HepG2 (cell line): Measurements from ENCODE around the gene RRBP1. TPM values are rescaled to one million over a fixed set of nuclear protein-coding genes. Genes with fewer than 3 reads are reported as not detected.

Experiments
- BCL3 ChIP-seq: sonication (generic); formaldehyde crosslinking; IDR thresholded peaks from 2 replicates; pipeline ENCODE4 v1.5.1; 2020; ENCODE audit warnings: mild to moderate bottlenecking, missing genetic modification reagents, moderate library complexity
- BHLHE40 ChIP-seq: IDR thresholded peaks from 2 replicates; pipeline ENCODE4 v1.6.1; 2011; ENCODE audit warnings: low read length, improper control_type of control experiment
- FOXJ3 ChIP-seq: sonication (generic); formaldehyde crosslinking; IDR thresholded peaks from 2 replicates; pipeline ENCODE4 v1.4.0; 2020; ENCODE audit warnings: missing genetic modification reagents, mild to moderate bottlenecking, borderline replicate concordance
- FOXK2 ChIP-seq: fragments of 450-650 bp; IDR thresholded peaks from 2 replicates; pipeline ENCODE4 v1.6.1; 2016
- FOXP4 ChIP-seq: sonication (generic); formaldehyde crosslinking; IDR thresholded peaks from 2 replicates; pipeline ENCODE4 v1.4.0; 2020; ENCODE audit warnings: missing genetic modification reagents
- MYPOP ChIP-seq: sonication (generic); formaldehyde crosslinking; IDR thresholded peaks from 2 replicates; pipeline ENCODE4 v1.8.1; 2023; ENCODE audit warnings: mild to moderate bottlenecking, moderate library complexity, missing genetic modification reagents
- NR0B2 ChIP-seq: sonication (generic); formaldehyde crosslinking; IDR thresholded peaks from 2 replicates; pipeline ENCODE4 v1.4.0; 2020; ENCODE audit warnings: mild to moderate bottlenecking, missing genetic modification reagents
- SMARCC2 ChIP-seq: fragments of 450-650 bp; IDR thresholded peaks from 2 replicates; pipeline ENCODE4 v1.6.1; 2017; ENCODE audit warnings: antibody characterized with exemption, mild to moderate bottlenecking
- SOX13 ChIP-seq, 3 experiments: fragments of 450-650 bp in 1 of 3; sonication (generic) in 1 of 3; formaldehyde crosslinking in 1 of 3; IDR thresholded peaks in 2 of 3; conservative IDR thresholded peaks in 1 of 3; 2 replicates each; pipeline versions ENCODE4 v1.5.0 to v1.6.1; 2016 to 2020; ENCODE audit warnings: antibody characterized with exemption in 1 of 3, mild to moderate bottlenecking in 1 of 3, missing compliant biosample characterization in 1 of 3, missing genetic modification reagents in 1 of 3, moderate library complexity in 1 of 3
- TOE1 ChIP-seq: sonication (generic); formaldehyde crosslinking; IDR thresholded peaks from 2 replicates; pipeline ENCODE4 v1.4.0; 2020; ENCODE audit warnings: mild to moderate bottlenecking, missing genetic modification reagents
- TP53 ChIP-seq: sonication (generic); formaldehyde crosslinking; conservative IDR thresholded peaks from 2 replicates; pipeline ENCODE4 v1.4.0; 2020; ENCODE audit warnings: missing genetic modification reagents
- XRCC5 ChIP-seq: fragments of 200-400 bp; formaldehyde crosslinking; optimal IDR thresholded peaks from 2 replicates; pipeline ENCODE3; 2017; ENCODE audit warnings: mild to moderate bottlenecking, low read length
- ZBTB1 ChIP-seq: sonication (generic); formaldehyde crosslinking; IDR thresholded peaks from 2 replicates; pipeline ENCODE4 v1.4.0; 2020; ENCODE audit warnings: missing genetic modification reagents, borderline replicate concordance
- ZBTB42 ChIP-seq: sonication (generic); formaldehyde crosslinking; IDR thresholded peaks from 2 replicates; pipeline ENCODE4 v1.5.0; 2020; ENCODE audit warnings: mild to moderate bottlenecking, missing genetic modification reagents
- ZMYM3 ChIP-seq: sonication (generic); formaldehyde crosslinking; IDR thresholded peaks from 2 replicates; pipeline ENCODE4 v1.5.1; 2020; ENCODE audit warnings: mild to moderate bottlenecking, missing genetic modification reagents
- ZNF232 ChIP-seq: sonication (generic); formaldehyde crosslinking; IDR thresholded peaks from 2 replicates; pipeline ENCODE4 v1.4.0; 2020; ENCODE audit warnings: missing genetic modification reagents, borderline replicate concordance
- ZNF33B ChIP-seq: sonication (generic); formaldehyde crosslinking; IDR thresholded peaks from 2 replicates; pipeline ENCODE4 v1.5.1; 2020; ENCODE audit warnings: mild to moderate bottlenecking, missing genetic modification reagents
- ZNF510 ChIP-seq: sonication (generic); formaldehyde crosslinking; IDR thresholded peaks from 2 replicates; pipeline ENCODE4 v1.4.0; 2020; ENCODE audit warnings: low read depth, mild to moderate bottlenecking, missing genetic modification reagents
- ZNF558 ChIP-seq: sonication (generic); formaldehyde crosslinking; IDR thresholded peaks from 2 replicates; pipeline ENCODE4 v1.9.0; 2022; ENCODE audit warnings: mild to moderate bottlenecking, missing genetic modification reagents, borderline replicate concordance
- ZNF674 ChIP-seq: sonication (generic); formaldehyde crosslinking; IDR thresholded peaks from 2 replicates; pipeline ENCODE4 v1.5.0; 2020; ENCODE audit warnings: low read depth, mild to moderate bottlenecking, missing genetic modification reagents
- ZNF747 ChIP-seq: sonication (generic); formaldehyde crosslinking; IDR thresholded peaks from 2 replicates; pipeline ENCODE4 v1.8.1; 2023; ENCODE audit warnings: missing genetic modification reagents, mild to moderate bottlenecking, borderline replicate concordance
- ZNF768 ChIP-seq: sonication (generic); formaldehyde crosslinking; IDR thresholded peaks from 2 replicates; pipeline ENCODE4 v1.4.0; 2020; ENCODE audit warnings: missing genetic modification reagents
- ZNF879 ChIP-seq: sonication (generic); formaldehyde crosslinking; IDR thresholded peaks from 2 replicates; pipeline ENCODE4 v1.8.1; 2023; ENCODE audit warnings: missing genetic modification reagents
- polyA plus RNA-seq, 8 experiments: library from polyadenylated mRNA; depleted of rRNA in 3 of 8; stranded (reverse) in 7 of 8; unstranded in 1 of 8; fragments of >200 nt; fragmentation: Illumina TruSeq in 4 of 8; extraction: Trizol in 4 of 8; gene quantifications; 2 replicates each; pipeline versions ENCODE4 v1.2.1 to v1.2.3, GENCODE V29; 2011 to 2016; ENCODE audit warnings: low read depth in 4 of 8, missing spikeins in 1 of 8, mixed read lengths in 1 of 8; ENCODE audit not compliant: insufficient read depth in 1 of 8
- total RNA-seq, 5 experiments: library from RNA; depleted of rRNA; stranded (reverse); fragments of >200 nt; fragmentation: Illumina TruSeq; extraction: Trizol; gene quantifications; 2 replicates each; pipeline ENCODE4 v1.2.3, GENCODE V29; 2016; ENCODE audit warnings: low read depth in 1 of 5

The RRBP1 gene
- total and polyA plus RNA-seq, 2 of the 13 experiments (the other 11 are each of a cell fraction or from before 2014, with no cell fraction given): 150 to 222 TPM

- TF ChIP-seq ZNF510: no peak
- TF ChIP-seq FOXK2: no peak
- no peak for TF ChIP-seq ZNF33B
- no peak; the same call in 1 of the 2 replicates for TF ChIP-seq BHLHE40
- TF ChIP-seq MYPOP (CRISPR knock-in tag): no peak
- TF ChIP-seq ZNF747 (CRISPR knock-in tag): no peak
- TF ChIP-seq BCL3 (CRISPR knock-in tag): no peak; the same call in 1 of the 2 replicates
- no peak for TF ChIP-seq FOXP4 (CRISPR knock-in tag)
- TF ChIP-seq ZNF879 (CRISPR knock-in tag): no peak
- TF ChIP-seq TP53 (CRISPR knock-in tag): no peak
- TF ChIP-seq TOE1 (CRISPR knock-in tag): no peak
- TF ChIP-seq ZNF232 (CRISPR knock-in tag): no peak
- no peak for TF ChIP-seq ZMYM3
- no peak for TF ChIP-seq SMARCC2
- TF ChIP-seq ZNF768 (CRISPR knock-in tag): peak; percentile 59; the same call in 1 of the 2 replicates
- TF ChIP-seq ZBTB42 (CRISPR knock-in tag): no peak
- no peak for TF ChIP-seq ZNF674
- no peak for TF ChIP-seq XRCC5
- no peak for TF ChIP-seq ZBTB1 (CRISPR knock-in tag)
- TF ChIP-seq ZNF558: no peak
- no peak for TF ChIP-seq FOXJ3 (CRISPR knock-in tag)
- 0 out of 2 replicates have a peak, but pooled peaks have one; percentile 0 for TF ChIP-seq NR0B2 (CRISPR knock-in tag)
- TF ChIP-seq SOX13 (IDR thresholded peaks at IDR 0.05): no peak
- TF ChIP-seq SOX13 (CRISPR knock-in tag; conservative IDR thresholded peaks at IDR 0.05 in 1 of 2, IDR thresholded peaks at IDR 0.05 in 1 of 2): no peak
Observed at GRCh38 chr20:17680836-17681725, 961 bp downstream of the RRBP1 start (continued).
